GM19193 (cell line): ENCODE results near the gene MMP14.

Experiments
- POLR2A ChIP-seq: IDR thresholded peaks from 4 replicates; pipeline ENCODE4 v1.6.1; 2011; ENCODE audit not compliant: insufficient read depth, insufficient read length; ENCODE audit errors: extremely low read depth

The MMP14 gene

DNA sequence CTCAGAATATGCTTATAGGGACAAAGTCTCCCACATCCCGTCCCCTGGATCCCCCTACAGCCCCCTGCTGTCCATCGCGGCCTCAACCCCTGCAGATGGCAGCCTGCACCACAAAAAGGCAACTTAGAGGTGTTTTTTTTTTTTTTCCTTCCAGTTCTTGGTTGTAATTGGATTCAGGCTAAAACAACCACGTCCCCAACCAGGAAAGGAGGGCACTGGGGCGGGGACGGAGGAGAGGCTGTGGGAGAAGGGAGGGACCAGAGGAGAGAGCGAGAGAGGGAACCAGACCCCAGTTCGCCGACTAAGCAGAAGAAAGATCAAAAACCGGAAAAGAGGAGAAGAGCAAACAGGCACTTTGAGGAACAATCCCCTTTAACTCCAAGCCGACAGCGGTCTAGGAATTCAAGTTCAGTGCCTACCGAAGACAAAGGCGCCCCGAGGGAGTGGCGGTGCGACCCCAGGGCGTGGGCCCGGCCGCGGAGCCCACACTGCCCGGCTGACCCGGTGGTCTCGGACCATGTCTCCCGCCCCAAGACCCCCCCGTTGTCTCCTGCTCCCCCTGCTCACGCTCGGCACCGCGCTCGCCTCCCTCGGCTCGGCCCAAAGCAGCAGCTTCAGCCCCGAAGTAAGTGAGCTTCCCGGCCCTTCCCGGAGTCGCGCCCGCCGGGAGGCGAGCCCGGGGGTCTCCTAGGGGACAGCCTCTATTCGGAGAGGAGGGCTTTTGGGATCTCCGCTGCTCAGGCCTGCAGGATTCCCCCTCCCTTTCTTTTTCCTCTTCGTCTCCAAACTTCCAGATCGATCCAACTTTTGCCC lies at the start of gene MMP14:
MMP14 (plus strand) TSS at position 285 of the 813 bp plus-strand sequence; CDS start at position 518, 233 bp downstream.
- TF ChIP-seq POLR2A, result no peak

DNA sequence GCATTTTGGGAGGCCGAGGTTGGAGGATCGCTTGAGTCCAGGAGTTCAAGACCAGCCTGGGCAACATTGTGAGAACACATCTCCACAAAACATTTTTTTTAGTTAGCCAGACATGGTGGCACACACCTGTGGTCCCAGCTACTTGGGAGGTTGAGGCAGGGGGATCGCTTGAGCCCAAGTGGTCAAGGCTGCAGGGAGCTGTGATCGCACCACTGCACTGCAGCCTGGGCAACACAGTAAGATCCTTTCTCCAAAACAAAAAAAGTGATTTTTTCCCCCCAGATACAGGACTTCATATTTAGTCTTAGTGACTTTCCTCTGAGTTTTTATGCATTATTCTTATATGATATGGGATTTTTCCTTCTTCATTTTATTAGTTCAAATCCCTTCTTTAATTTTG lies 49.7 kb upstream of the MMP14 start:
- no peak for TF ChIP-seq POLR2A

DNA sequence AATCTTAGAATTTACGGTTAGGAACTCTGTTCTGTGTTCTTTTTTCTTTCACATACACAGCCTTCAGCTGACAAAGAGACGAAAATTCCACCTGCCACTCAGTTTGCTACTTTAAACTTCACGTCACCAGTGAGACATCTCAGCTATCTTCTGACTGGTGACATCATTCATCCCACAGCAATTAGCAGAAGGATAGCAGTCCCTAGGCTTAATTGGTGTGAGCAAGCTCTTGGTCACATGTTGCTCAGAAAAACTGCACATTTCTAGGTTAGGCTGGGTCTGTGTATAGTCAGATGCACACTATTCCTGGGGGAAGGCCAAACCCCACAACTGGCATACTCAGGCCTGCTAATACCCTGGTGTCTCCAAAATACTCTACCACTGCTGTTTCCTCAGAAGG lies 45.1 kb upstream of the MMP14 start:
- no peak for TF ChIP-seq POLR2A

DNA sequence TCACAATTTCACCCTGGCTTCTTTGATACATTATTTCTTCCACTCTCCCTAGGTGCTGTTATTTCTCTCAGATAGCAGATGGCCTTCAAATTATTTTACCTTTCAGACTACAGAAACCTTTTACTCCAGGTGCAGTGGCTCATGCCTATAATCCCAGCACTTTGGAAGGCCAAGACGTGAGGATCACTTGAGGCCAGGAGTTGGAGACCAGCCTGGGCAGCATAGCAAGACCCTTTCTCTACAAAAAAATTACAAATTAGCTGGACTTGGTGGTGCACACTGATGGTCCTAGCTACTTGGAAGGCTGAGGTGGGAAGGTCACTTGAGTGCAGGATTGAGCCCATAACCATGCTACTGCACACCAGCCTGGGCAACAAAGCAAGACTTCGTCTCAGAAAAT lies 44.2 kb upstream of the MMP14 start:
- TF ChIP-seq POLR2A, result no peak

DNA sequence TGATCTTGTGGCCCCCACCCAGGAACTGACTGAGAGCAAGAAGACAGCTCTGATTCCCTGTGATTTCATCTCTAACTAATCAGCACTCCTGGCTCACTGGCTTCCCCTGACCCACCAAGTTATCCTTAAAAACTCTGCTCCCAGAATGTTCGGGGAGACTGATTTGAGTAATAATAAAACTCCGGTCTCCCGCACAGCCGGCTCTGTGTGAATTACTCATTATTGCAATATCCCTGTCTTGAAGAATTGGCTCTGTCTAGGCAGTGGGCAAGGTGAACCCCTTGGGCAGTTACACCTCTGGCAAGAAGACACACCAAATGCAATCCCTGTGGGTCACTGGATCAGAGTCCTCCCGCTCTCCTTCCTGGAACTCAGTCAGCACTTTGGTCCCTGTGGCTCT lies 42.4 kb upstream of the MMP14 start:
- TF ChIP-seq POLR2A, result no peak

DNA sequence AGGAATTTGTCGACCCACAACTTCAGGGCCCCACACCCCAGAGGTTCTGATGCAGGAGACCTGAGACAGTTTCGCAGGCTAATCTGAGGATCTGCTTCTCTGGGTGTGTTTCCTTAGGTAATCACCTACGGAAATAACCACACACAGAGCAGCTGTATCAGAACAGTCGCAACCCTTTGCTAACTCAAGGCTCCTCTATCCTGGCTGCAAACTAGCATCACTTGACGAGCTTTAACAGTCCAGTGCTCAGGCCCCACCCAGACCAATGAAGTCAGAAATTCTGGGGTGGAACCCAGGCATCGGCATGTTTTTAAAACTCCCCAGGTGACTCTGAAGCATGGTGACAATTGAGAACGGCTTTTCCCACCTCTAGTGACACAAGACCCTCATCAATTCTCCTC lies 41.8 kb upstream of the MMP14 start:
- TF ChIP-seq POLR2A, result peak; percentile 52

DNA sequence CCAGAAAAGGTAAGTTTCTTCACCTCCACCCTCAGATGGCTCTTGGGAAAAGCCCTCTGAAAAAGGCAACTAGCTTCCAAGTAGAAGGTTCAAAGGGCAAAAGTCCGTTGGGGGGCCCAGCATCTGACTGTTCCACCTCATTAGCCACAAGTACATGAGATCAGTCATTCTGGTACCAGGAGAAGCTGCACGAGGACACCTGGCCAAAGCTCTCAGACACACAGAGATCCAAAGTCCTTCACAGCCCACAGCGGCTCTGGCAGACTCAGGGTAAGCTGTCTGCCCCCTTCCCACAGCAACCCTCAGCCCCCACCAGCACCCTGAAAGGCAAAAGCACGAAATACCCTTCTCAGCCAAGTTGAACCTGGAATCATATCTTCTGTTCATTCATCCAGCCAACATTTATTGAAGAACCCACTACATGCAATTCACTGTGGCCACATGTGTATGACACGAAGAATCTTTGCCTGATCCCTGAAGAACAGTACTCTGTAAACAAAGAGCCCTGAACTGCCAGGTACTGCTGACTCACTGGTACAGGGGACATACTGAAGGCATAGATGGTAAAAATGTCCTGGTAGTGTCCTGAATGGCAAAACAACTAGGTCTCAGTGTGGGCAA lies 40.2 kb upstream of the MMP14 start:
- TF ChIP-seq POLR2A, result peak; percentile 36

DNA sequence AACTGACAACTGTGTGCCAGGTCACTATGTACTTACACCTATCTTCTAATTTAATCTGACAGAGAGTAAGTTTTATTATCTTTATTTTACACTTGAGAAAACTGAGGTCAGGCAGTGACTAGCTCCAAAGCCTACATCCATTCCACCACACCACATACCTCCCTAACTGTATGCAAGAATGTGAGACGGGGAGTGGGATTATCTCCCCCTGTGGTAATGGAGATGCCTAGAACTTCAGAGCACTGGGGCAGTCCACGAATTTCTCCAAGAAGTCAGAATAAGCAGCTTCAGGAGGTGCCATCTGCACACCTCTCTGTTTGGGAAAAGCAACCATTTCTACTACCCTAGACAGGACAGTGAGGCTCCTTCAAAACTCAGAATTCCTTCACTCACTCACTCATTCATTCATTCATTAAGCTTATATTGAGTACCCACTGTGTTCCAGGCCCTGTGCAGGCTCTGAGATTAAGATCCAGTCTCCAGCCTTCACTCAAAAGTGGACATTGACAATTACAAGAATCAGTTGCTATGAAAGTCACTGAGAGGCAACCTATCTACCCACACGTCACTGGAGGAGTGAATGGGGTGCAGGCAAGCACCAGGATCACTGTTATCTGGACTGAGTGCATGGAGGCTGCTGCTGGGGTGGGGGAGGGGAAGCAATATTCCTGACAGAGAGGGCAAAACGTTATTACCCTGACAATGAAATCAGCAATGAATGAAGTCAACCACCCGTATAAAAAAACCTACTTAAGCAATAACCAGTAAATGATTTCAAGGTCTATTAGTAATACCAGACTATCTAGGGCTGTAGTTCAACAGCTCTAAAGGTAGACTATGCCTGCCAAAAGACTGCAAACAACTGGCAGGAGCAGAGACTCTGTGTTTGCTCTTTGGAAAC lies 39.1 kb upstream of the MMP14 start:
- no peak for TF ChIP-seq POLR2A

DNA sequence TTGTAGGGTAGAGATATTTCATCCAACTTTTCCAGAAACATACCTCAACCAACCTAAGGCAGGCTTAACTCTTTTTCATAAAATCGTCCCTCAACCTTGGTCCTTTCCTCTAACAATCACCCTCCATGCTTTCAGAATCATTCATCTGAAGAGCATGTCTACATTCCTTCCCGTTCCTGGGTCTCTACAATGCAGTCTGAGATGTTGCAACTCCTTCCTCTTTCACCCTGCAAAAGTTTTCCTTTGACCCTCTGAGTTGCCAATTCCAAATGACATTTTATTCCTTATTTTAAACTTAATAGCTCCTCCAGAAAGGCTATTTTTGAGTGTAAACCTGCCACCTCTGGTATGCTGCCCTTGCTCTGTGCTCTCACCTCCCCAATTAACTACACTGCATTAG lies 37.9 kb upstream of the MMP14 start:
- TF ChIP-seq POLR2A, result no peak

DNA sequence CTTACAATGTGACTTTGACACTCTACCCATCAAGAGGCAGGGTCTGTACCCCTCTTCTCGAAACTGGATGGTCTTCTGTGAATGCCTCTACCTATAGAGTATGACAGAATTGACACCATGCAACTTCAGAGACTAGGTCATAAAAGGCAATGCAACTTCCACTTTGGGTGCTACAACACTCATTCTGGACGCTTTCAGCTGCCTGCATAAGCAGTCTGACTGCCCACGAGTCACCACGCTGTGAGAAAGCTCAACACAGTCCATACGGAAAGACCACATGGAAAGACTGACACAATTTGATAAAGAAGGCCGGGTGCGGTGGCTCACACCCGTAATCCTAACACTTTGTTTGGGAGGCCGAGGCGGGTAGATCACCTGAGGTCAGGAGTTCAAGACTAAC lies 36.0 kb upstream of the MMP14 start:
- no peak for TF ChIP-seq POLR2A

DNA sequence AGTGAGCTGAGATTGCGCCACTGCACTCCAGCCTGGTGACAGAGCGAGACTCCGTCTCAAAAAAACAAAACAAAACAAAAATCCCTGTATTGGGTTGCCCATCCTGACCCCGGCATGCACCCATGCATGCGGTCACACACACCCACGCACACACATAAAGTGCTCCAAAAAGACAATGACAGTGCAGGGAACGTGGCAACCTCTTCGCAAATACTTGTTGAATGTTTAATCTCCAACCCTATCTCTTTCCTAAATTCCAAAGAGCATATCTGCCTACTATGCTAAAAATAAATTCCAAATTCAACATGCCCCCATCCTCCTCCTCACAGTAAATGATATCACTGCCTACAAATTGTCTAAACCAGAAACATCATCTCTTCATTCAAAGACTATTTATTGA lies 34.7 kb upstream of the MMP14 start:
- no peak for TF ChIP-seq POLR2A

DNA sequence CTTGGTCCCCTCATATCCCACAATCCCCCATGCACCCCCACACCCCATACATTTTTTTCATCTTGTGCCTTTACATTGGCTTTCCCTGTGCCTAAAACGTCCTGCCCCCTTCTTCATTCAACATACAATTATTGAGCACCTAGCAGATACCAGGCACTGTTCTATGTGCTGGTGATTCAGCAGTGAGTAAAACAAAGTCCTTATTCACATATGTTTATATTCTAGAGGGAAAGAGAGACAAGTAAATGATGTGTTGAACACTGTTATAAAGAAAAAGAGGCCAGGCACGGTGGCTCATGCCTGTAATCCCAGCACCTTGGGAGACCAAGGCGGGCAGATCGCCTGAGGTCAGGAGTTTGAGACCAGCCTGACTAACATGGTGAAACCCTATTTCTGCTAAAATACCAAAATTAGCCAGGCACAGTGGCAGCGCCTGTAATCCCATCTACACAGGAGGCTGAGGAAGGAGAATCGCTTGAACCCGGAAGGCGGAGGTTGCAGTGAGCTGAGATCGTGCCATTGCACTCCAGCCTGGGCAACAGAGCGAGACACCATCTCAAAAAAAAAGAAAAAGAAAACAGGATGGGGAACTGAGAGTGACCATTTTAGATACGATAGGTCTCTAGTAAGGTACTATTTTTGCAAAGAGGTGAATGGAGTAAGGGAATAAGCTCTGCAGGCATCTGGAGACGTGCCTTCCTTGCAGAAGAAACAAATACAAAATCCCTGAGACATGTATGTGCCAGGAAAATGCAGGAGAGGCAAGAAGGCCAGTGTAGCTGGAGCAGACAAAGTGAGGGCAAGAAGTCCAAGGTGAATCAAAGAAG lies 33.3 kb upstream of the MMP14 start:
- no peak for TF ChIP-seq POLR2A

DNA sequence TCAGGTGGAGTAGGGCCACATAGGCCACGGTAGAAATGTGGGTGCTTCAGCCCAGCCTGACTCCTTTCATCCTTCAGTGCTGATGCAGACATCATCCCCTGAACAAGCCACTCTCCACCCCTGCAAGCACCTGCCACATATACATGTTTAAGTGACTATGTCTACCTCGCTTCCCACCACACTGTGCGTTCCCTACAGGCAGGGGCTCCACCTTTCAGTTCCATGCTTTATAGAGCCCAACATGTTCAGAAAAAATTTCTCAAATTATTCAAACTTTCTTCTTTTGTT lies 32.8 kb upstream of the MMP14 start:
- TF ChIP-seq POLR2A, result peak; percentile 39

DNA sequence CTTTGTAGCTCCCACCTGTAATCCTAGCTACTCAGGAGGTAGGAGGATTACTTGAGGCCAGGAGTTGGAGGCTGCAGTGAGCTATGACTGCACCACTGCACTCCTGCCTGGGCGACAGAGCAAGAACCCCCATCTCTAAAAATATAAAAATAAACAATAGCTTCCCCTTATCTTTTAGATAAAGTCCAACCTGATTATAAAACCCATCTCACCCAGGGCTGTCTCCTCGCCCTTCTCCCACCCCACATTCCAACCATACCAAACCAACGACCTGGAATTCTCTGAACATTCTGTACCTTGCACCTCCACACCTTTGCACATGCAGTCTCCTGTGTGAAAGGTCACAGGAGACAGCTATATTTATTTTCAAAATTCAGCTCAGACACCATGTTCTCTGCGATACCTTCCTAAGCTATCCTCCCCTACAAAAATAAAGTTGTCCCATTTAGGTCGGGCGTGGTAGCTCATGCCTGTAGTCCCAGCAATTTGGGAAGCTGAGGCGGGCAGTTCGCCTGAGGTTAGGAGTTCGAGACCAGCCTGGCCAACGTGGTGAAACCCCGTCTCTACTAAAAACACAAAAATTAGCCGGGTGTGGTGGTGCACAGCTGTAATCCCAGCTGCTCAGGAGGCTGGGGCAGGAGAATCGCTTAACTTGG lies 28.8 kb upstream of the MMP14 start:
- TF ChIP-seq POLR2A, result no peak
